Measurements from ENCODE around the gene MBP.

MBP gene

GRCh38 chr18:77132369-77133050 lies at the start of gene MBP:
MBP (minus strand) TSS chr18:77132783; CDS start chr18:77105261, 27,522 bp downstream.
- no peak for DNase-seq (ENCODE audit: low read depth)

- no peak for DNase-seq (ENCODE audit: low read depth)
Observed at GRCh38 chr18:77181950-77182707, 49.5 kb upstream of the MBP start.

GRCh38 chr18:77178559-77178958 lies 46.0 kb upstream of the MBP start:
- DNase-seq (ENCODE audit: low read depth), result peak; percentile 10

GRCh38 chr18:77177009-77177408 lies 44.4 kb upstream of the MBP start:
- peak; percentile 11 for DNase-seq (ENCODE audit: low read depth)

- no peak for DNase-seq (ENCODE audit: low read depth)
Observed at GRCh38 chr18:77173275-77174030, 40.9 kb upstream of the MBP start.

GRCh38 chr18:77170890-77171410 lies 38.4 kb upstream of the MBP start:
- DNase-seq (ENCODE audit: low read depth), result no peak

GRCh38 chr18:77168811-77169311 lies 36.3 kb upstream of the MBP start:
- DNase-seq (ENCODE audit: low read depth), result no peak

- peak; percentile 43 for DNase-seq (ENCODE audit: low read depth)
Observed at GRCh38 chr18:77167251-77167650, 34.7 kb upstream of the MBP start.

GRCh38 chr18:77166523-77166922 lies 33.9 kb upstream of the MBP start:
- no peak for DNase-seq (ENCODE audit: low read depth)

GRCh38 chr18:77165503-77166188 lies 33.1 kb upstream of the MBP start:
- DNase-seq (ENCODE audit: low read depth), result peak; percentile 40

- DNase-seq (ENCODE audit: low read depth), result no peak
Observed at GRCh38 chr18:77164763-77165485, 32.3 kb upstream of the MBP start.

- DNase-seq (ENCODE audit: low read depth), result no peak
Observed at GRCh38 chr18:77164026-77164425, 31.4 kb upstream of the MBP start.

- no peak for DNase-seq (ENCODE audit: low read depth)
Observed at GRCh38 chr18:77162580-77162979, 30.0 kb upstream of the MBP start.

- DNase-seq (ENCODE audit: low read depth), result no peak
Observed at GRCh38 chr18:77161961-77162360, 29.4 kb upstream of the MBP start.

GRCh38 chr18:77161383-77161782 lies 28.8 kb upstream of the MBP start:
- no peak for DNase-seq (ENCODE audit: low read depth)

- DNase-seq (ENCODE audit: low read depth), result no peak
Observed at GRCh38 chr18:77160515-77160914, 27.9 kb upstream of the MBP start.

GRCh38 chr18:77157312-77157711 lies 24.7 kb upstream of the MBP start:
- DNase-seq (ENCODE audit: low read depth), result no peak

GRCh38 chr18:77155031-77155430 lies 22.4 kb upstream of the MBP start:
- DNase-seq (ENCODE audit: low read depth), result no peak

GRCh38 chr18:77153404-77153803 lies 20.8 kb upstream of the MBP start:
- DNase-seq (ENCODE audit: low read depth), result no peak

- DNase-seq (ENCODE audit: low read depth), result no peak
Observed at GRCh38 chr18:77151772-77152520, 19.4 kb upstream of the MBP start.

Data from EH (cell line).